ENCODE measurements around the gene HOXD13.

The HOXD13 gene

GRCh38 chr2:176095421-176095820 is 2.9 kb downstream of the HOXD13 start:
- FAIRE-seq, result no peak

DNA sequence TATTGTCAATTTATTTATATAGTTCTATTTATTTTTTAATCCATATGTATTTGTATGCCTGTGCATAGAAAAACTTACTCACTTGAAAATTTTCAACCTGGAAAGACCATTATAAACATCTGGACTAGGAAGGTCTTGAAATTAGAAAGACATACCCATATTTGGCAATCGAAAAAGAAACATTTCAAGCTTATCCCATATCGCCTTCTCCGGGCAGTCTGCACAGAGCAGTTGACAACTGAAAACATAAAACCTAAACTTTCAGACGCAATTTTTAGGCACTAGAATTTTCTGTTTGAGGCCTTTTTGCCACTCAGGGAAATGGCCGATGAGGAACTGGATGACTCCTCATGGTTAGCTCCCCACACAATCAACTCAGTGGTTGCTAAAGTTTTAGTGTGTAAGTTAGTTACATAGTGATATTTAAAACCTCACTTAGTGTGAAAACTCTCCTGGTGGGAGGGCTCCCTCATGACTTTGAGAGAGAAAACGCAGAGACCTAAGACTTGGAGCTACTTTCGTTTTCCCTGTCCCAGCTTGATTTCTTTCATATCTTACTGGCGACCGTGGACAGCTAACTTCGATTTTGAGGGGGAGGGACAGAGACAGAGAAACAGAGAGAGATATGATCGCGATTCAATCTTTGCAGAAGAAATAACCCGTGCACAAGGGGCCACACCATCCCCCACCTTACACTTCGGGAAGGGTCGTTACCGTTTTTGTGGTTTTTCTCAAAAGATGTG is 3.9 kb downstream of the HOXD13 start:
- no peak for FAIRE-seq

DNA sequence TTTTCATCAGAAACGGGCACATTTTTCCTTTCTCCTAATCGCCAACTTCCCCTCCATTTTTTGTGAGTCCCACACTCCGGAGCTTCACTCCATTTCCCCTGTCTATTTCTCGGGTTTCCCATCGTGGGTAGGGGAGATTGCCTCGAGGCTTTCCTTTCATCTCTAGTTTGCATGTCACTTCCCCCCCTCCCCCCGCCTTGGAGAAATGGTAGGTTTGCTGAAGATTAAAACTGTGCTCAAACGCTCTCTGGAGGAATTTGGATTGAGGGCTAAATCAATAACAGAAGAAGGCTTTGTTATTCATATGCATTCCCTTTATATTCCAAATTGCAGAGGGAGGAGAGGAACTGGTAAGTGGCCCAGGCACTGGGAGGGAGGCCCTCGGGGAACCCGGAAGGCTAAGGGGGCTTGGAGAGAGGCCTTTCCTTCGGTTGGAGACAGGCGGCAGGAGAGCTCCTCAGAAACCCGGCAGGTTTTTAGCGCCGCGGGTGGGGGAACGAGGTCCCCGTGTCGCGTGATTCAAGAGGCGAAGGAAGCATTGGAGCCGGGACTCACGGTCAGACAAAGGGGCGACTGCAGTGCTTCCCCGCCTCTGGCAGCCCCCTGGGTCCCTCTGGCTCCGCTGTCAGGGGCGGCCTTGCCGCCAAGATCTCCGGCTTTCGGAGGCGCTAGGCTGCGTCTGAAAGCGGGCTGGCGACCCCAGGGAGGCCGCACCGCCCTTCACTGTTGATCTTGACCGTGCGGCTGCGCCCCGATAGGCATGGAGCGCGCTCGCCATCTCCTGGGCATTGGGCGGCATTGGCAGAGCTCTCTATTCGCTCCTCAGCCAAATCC is 4.7 kb downstream of the HOXD13 start:
- FAIRE-seq, result no peak

GRCh38 chr2:176097820-176098365 is 5.4 kb downstream of the HOXD13 start:
- FAIRE-seq, result no peak

DNA sequence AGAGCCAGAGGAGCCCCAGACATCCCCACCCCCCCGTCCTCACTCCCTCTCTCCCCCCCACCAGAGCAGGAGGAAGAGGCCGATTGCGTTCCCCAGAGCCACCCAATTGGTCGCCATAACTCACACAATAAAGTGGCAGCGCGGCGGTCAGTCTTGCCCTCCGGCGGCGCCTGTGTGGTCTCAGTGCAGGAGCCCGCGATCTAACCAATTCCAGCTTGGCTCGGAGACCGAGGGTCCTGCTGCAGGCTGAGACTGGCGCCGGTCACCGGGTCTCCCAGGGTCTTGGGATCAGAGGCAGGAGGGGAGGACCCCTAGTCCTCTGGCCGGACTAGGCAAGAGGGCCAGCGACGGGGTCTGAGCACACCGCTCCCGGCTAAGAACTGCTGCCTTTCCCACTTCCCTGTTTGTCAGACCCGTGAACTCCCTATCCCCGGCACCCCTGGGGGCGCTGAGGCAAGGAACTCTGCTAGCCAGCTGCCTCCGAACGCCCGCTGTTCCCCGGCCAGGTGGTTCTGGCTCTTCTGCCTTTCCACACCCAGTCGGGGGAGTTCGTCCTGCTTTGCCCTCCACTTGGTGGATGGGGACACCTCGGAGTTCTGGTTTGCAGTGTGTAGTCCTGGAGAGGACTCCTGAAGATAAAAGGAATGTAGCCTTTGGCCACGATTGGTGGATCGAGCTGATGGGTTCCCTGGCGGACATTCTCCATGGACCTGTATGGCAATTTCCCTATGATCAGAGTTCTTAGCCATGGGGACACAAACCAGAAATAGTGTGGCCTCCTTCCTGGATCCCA is 6.0 kb downstream of the HOXD13 start:
- FAIRE-seq, result no peak

- FAIRE-seq, result no peak
Observed at GRCh38 chr2:176099159-176099727, 6.7 kb downstream of the HOXD13 start.

DNA sequence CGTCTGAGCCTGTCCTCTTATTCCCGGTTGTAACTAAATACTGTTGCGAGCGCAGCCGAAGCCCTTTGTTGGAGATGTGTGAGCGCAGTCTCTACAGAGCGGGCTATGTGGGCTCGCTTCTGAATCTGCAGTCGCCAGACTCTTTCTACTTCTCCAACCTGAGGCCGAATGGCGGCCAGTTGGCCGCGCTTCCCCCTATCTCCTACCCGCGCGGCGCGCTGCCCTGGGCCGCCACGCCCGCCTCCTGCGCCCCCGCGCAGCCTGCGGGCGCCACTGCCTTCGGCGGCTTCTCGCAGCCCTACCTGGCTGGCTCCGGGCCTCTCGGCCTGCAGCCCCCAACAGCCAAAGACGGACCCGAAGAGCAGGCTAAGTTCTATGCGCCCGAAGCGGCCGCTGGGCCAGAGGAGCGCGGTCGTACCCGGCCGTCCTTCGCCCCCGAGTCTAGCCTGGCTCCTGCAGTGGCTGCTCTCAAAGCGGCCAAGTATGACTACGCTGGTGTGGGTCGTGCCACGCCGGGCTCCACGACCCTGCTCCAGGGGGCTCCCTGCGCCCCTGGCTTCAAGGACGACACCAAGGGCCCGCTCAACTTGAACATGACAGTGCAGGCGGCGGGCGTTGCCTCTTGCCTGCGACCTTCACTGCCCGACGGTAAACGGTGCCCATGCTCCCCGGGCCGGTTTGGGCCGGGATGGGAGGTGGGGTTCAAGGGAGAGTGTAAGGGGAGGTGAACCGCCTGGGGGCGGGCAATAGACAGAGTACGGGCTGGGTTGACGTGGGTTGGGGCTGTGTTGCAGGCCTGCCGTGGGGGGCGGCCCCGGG is 7.4 kb downstream of the HOXD13 start, which contains the start of gene HOXD12:
Gene HOXD12, plus strand, starts transcription at position 68 of the 819 bp plus-strand sequence. Its CDS starts 7 bp downstream, at position 75.
- no peak for FAIRE-seq

DNA sequence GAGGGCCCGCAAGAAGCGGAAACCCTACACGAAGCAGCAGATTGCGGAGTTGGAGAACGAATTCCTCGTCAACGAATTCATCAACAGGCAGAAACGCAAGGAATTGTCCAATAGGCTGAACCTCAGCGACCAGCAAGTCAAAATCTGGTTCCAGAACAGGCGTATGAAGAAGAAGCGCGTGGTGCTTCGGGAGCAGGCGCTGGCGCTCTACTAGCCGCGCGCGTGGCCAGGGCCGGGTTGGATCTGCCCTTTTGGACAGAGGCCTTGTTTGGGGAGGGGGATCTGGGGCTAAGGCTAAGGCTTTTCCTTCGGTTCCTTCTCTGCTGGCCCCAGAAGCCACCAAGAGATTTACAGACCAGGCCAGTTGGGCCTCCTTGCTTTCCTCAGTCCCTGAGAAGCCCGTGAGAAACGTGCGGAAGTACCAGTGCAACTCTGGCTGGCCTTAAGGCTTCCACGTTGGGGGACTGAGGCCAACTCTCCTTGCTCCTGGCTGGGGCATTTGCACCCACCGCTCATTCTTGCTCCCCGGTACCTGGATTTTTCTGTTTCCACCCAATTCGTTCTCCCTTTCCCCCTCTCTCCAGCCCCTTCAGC is 8.1 kb downstream of the HOXD13 start:
- FAIRE-seq, result no peak

DNA sequence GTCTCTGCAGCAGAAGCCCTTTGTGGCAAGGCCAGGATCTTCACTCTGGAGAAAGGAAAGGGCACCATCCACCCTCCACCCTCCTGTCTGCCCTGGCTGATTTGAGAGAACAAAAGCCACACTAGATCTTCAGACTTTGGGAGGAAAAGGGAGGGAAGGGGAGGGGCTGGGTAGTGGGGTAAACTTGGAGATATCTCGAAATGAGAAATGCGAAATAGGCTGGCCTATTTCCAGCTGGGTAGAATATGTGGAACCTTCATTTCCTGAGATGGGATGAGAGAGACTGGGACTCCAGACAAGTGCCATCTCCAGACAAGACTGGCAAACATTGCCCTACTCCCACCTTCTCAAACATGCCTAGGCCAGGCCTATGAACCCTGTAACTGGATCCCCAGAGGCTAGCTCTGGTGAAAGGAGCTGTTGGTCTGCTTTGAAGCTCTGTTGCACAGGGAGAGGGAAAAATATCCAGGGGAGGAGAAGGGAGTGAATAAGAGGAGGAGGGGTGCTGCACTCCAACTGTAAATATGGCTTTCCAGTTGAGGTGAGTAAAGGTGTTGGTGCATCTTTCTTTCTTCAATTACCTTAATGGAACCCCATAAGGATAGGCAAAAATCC is 8.8 kb downstream of the HOXD13 start:
- no peak for FAIRE-seq

GRCh38 chr2:176101842-176102241 is 9.3 kb downstream of the HOXD13 start:
- FAIRE-seq, result no peak

DNA sequence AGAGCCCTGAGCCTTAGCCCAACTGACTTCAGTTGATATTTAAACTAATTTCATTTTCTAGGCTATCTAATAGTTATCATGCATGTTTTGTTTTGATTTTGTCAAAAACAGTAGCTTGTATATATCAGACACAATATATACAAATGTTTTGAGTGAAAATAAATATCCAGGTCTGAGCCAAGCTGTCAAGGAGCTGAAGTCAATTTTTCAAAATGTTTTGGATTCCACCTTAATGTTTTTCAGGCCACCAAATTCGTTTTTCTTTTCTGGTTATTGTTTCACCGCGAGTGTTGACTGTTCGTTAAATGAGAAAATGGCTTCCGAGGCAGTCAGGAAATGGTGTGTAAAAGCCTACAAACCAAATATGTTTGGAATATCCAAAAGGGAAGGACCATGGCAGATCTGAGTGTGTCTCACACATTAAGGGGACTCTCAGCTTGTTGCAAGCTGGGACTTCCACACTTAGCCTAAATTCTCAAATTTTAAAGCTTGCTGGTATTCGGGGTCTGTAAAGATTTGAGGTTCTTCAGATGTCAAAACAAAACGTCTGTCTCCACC is 9.9 kb downstream of the HOXD13 start:
- no peak for FAIRE-seq

- no peak for FAIRE-seq
Observed at GRCh38 chr2:176103194-176103593, 10.7 kb downstream of the HOXD13 start.

DNA sequence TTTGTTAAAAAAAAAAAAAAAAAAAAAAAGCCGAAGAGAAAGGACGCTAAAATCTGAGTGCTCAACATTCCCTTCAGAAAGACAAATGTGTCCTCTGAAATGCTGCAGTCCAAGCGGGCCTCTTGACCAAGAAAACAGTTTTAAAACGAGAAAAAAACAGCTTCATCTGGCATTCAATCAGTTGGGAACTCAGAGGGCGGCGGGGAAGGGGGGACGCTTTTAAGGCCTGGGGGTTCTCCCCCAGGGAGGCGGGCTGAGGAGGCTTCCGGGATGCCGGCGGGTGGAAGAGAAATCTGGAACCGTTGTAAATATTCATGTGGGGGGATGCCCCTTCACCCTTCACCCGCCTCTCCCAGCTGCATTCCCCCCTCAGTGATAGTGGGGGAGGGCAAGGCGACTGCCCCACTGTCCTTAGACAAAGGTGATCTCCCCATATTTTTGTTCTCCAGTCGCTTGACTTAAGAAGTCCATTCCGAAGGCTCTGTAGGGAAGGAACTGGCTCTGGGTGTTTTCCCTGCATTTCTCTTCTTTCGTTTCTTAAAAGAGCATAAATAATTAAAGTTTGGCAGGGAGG is 11.3 kb downstream of the HOXD13 start:
- FAIRE-seq, result no peak

- FAIRE-seq, result no peak
Observed at GRCh38 chr2:176104316-176105077, 12.0 kb downstream of the HOXD13 start.

DNA sequence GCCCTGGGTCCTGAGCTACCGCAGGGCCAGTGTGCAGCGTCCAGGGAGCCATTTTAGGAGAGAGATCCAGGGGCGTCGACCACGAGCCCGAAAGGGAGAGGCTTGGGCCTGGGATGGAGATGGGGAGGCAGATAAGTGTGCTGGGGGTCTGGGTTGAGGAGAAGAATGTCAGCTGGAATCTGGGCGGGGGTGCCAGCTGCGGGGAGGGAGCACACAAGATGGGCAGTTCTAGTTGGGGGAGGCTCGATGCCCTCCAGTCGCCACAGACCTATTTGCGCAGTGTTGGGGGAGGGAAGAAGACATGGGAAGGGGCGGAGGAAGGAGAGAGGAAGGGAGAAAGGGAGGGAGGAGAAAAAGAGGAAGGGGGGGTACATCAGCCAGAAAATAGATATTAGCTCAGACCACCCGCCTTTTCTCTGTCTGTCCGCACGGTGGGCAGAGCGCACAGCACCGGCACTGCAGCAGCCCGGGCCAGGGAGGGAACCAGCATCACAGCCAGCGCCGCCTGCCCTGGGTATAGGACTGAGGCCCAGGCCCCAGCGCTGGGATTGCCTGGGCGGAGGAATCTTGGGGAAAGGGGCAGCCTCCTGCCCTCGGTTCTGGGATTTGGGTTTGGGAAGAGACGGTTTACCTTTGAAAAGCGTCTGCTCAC is 12.7 kb downstream of the HOXD13 start:
- FAIRE-seq, result no peak

DNA sequence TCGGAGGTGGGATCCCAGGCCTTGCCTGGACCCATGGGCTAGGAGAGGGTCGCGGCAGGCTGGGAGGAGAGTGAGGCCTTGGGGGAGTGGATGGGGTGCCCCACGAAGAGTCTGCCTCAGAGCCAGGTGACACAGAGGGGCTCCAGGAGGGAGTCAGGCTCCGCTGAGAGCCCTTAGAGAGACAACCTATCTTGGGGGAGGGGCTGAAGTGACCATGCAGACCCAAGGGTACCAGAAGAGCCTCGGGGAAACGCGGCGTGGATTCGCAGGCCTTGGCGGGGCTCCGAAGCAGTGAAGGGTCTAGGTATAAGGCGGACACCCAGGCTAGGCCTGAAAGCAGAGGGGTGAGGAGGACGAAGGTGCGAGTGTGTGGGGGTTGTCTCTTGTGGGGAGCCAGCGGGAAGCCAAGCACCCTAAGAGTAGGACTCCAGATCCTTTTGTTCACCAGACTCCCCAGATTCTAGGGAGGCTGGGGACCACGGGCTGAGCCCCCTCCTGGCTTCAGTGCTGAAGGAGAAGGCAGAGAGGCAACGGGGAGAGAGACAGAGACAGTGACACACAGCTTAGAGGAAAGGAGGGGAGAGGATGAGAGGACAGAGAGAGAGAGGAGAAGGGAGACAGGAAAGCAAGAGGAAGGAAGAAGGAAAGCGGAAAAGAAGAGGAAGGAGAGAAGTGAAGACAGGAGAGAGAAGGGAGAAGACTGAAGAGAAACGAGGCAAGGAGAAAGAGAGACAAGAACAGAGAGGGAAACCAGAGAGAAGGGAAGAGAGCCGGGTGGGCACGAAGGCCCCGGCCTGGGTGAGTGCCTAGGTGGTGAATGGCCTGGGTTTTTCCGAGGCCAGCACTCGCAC is 13.4 kb downstream of the HOXD13 start:
- FAIRE-seq, result no peak

Data from islet of Langerhans (tissue), 1 donor.